Smooth muscle cell (in vitro differentiated cells): ENCODE measurements around the gene ACSS2. TPM values are rescaled to one million over a fixed set of nuclear protein-coding genes. Genes with fewer than 3 reads are reported as not detected.

Experiments
- DNase-seq: peaks from one replicate; lab custom pipeline; 2025; ENCODE audit not compliant: unreplicated experiment; lab: John Stamatoyannopoulos, UW
- H2AFZ ChIP-seq: fragments of 200-600 bp; sonication (generic); 2 replicates; pipeline ENCODE4 v1.6.0; 2016; ENCODE audit warnings: antibody characterized with exemption, low read depth, mild to moderate bottlenecking
- H3F3A ChIP-seq: fragments of 200-600 bp; sonication (generic); 2 replicates; pipeline ENCODE4 v1.6.0; 2017; ENCODE audit warnings: antibody characterized with exemption, low read depth
- H3K27ac ChIP-seq: fragments of 200-600 bp; sonication (generic); 2 replicates; pipeline ENCODE4 v1.5.1; 2016; ENCODE audit warnings: low read depth, mild to moderate bottlenecking
- H3K27me3 ChIP-seq: fragments of 200-600 bp; sonication (generic); 2 replicates; pipeline ENCODE4 v1.6.1; 2016; ENCODE audit warnings: low read depth, mild to moderate bottlenecking
- H3K36me3 ChIP-seq: fragments of 200-600 bp; sonication (generic); 2 replicates; pipeline ENCODE4 v1.5.1; 2016; ENCODE audit warnings: low read depth
- H3K4me1 ChIP-seq: fragments of 200-600 bp; sonication (generic); 2 replicates; pipeline ENCODE4 v1.5.1; 2016; ENCODE audit warnings: low read depth
- H3K4me2 ChIP-seq: fragments of 200-600 bp; sonication (generic); 2 replicates; pipeline ENCODE4 v1.6.0; 2016; ENCODE audit warnings: mild to moderate bottlenecking
- H3K4me3 ChIP-seq: fragments of 200-600 bp; sonication (generic); 2 replicates; pipeline ENCODE4 v1.5.1; 2016; ENCODE audit warnings: mild to moderate bottlenecking
- H3K79me2 ChIP-seq: fragments of 200-600 bp; sonication (generic); 2 replicates; pipeline ENCODE4 v1.6.0; 2016; ENCODE audit warnings: low read depth, mild to moderate bottlenecking
- H3K9ac ChIP-seq: fragments of 200-600 bp; sonication (generic); 2 replicates; pipeline ENCODE4 v1.6.0; 2016; ENCODE audit warnings: low read depth
- H3K9me3 ChIP-seq: fragments of 200-600 bp; sonication (generic); replicated peaks from 2 replicates; pipeline ENCODE4 v1.5.1; 2016; ENCODE audit warnings: low read depth
- H4K20me1 ChIP-seq: fragments of 200-600 bp; sonication (generic); 2 replicates; pipeline ENCODE4 v1.6.0; 2016; ENCODE audit warnings: low read depth
- CTCF ChIP-seq: fragments of 200-600 bp; sonication (generic); IDR thresholded peaks from 2 replicates; pipeline ENCODE4 v1.5.1; 2017; ENCODE audit warnings: borderline replicate concordance, mild to moderate bottlenecking, antibody characterized with exemption; ENCODE audit not compliant: insufficient read depth, poor library complexity, severe bottlenecking
- WGBS: methylation state at CpG from one replicate; pipeline ENCODE4 v1.1.7; 2016; ENCODE audit warnings: low lambda C conversion rate; 5-methylcytosine and 5-hydroxymethylcytosine counted together
- polyA plus RNA-seq: library from polyadenylated mRNA; unstranded; fragments of >200 nt; fragmentation: Nextera tagmentation; extraction: Ambion mirVana; gene quantifications from 2 replicates; pipeline ENCODE4 v1.2.1, GENCODE V29; 2016
- total RNA-seq: library from RNA; depleted of rRNA; stranded (reverse); fragments of >200 nt; gene quantifications from 2 replicates; pipeline ENCODE4 v1.2.3, GENCODE V29; 2014

ACSS2 gene
- total RNA-seq (33.9 and 35.1 TPM in 2 replicates), polyA plus RNA-seq (27.1 and 37.7 TPM in 2 replicates)

- WGBS: under 1% methylated on average over 54 of the region's 63 CpGs
Observed at GRCh38 chr20:34876406-34877282, at the start of gene ACSS2. ACSS2 (plus strand) TSS chr20:34876612; CDS start chr20:34876646, 34 bp downstream.

GRCh38 chr20:34829191-34829590, 47.2 kb upstream of the ACSS2 start:
- H3K79me2 ChIP-seq: peaks cover 8% of the 10 kb centered on the region
- WGBS: 74% methylated on average over 3 of the region's 3 CpGs
- no peak for TF ChIP-seq CTCF

More at GRCh38 chr20:34876406-34877282, at the start of gene ACSS2:
- no peak for TF ChIP-seq CTCF
- peaks cover 17% of the 10 kb centered on the region for H3K79me2 ChIP-seq
- DNase-seq: peak; percentile 98
- H3K4me2 ChIP-seq: peak within 1 kb of the TSS; percentile 96
- peaks cover 6% of the 10 kb centered on the region for H3K4me1 ChIP-seq
- peak within 1 kb of the TSS; percentile 97 for H3K4me3 ChIP-seq
- H4K20me1 ChIP-seq: peaks cover 3% of the 10 kb centered on the region
- H3K27ac ChIP-seq: no peak within 1 kb of the TSS
- no peaks in the 10 kb centered on the region for H3K9me3 ChIP-seq
- no peaks in the 10 kb centered on the region for H3K36me3 ChIP-seq
- peak within 1 kb of the TSS; percentile 95 for H2AFZ ChIP-seq
- peak within 1 kb of the TSS; percentile 71 for H3K9ac ChIP-seq
- peaks cover 5% of the 10 kb centered on the region for H3F3A ChIP-seq
- no peaks in the 10 kb centered on the region for H3K27me3 ChIP-seq

GRCh38 chr20:34831936-34832335, 44.5 kb upstream of the ACSS2 start:
- H3K4me2 ChIP-seq: no peak overlapping the region
- H4K20me1 ChIP-seq: no peaks in the 10 kb centered on the region
- H3K4me3 ChIP-seq: no peak overlapping the region
- no peaks in the 10 kb centered on the region for H3K79me2 ChIP-seq
- H3K4me1 ChIP-seq: no peaks in the 10 kb centered on the region
- H2AFZ ChIP-seq: no peak overlapping the region
- DNase-seq: no peak
- WGBS: 88% methylated on average over 5 of the region's 5 CpGs
- H3F3A ChIP-seq: no peaks in the 10 kb centered on the region
- H3K36me3 ChIP-seq: no peaks in the 10 kb centered on the region
- no peak overlapping the region for H3K27ac ChIP-seq
- no peak overlapping the region for H3K9ac ChIP-seq
- H3K9me3 ChIP-seq: no peaks in the 10 kb centered on the region
- H3K27me3 ChIP-seq: peaks cover 9% of the 10 kb centered on the region
- no peak for TF ChIP-seq CTCF

More at GRCh38 chr20:34829191-34829590, 47.2 kb upstream of the ACSS2 start:
- Histone ChIP-seq H3K4me1 (peaks cover 2% of the 10 kb centered on the region), H4K20me1 (peaks cover 5% of the 10 kb centered on the region), H3K36me3 (no peaks in the 10 kb centered on the region), H2AFZ (no peak overlapping the region), H3K27me3 (peaks cover 9% of the 10 kb centered on the region), H3K4me2 (no peak overlapping the region), H3K27ac (no peak overlapping the region), H3K9me3 (no peaks in the 10 kb centered on the region), H3K4me3 (no peak overlapping the region), H3F3A (no peaks in the 10 kb centered on the region), H3K9ac (no peak overlapping the region)
- DNase-seq: no peak
